NCI-H187 (cell line): ENCODE results near the gene FAM83G.
"Not testable (repeated sequence)": the region's sequence is repeated elsewhere in the genome, so short reads cannot be mapped to it uniquely, and the experiment has no call there.

ENCODE experiments used
- DNase-seq, 2 experiments: peaks; one replicate each; lab custom pipeline; 2025; lab: John Stamatoyannopoulos, UW

Gene FAM83G

GRCh38 chr17:18967916-18968315 lies 36.6 kb downstream of the FAM83G start:
- DNase-seq: no peak

- DNase-seq: no peak
Observed at GRCh38 chr17:18966831-18967624, 37.5 kb downstream of the FAM83G start.

- DNase-seq: no peak
Observed at GRCh38 chr17:18965530-18966236, 38.9 kb downstream of the FAM83G start.

DNA sequence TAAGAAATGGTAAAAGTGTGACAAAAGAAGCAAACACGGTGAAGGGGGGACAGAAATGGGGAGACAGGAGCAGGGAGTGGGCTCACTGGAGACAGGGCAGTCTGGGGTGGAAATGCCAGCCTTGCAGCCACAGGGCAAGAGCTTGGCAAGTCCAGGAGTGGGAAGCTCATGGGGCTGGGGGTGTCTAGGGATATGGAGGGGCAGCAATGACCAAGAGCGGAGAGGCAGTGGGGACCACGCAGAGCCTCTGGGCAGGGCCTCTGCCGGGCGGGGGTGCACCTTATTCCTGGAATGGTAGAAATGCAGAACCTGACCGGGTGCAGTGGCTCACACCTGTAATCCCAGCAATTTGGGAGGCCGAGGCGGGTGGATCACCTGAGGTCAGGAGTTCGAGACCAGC lies 40.0 kb downstream of the FAM83G start:
- DNase-seq: no peak

GRCh38 chr17:18964018-18964351 lies 40.6 kb downstream of the FAM83G start:
- DNase-seq: no peak

DNA sequence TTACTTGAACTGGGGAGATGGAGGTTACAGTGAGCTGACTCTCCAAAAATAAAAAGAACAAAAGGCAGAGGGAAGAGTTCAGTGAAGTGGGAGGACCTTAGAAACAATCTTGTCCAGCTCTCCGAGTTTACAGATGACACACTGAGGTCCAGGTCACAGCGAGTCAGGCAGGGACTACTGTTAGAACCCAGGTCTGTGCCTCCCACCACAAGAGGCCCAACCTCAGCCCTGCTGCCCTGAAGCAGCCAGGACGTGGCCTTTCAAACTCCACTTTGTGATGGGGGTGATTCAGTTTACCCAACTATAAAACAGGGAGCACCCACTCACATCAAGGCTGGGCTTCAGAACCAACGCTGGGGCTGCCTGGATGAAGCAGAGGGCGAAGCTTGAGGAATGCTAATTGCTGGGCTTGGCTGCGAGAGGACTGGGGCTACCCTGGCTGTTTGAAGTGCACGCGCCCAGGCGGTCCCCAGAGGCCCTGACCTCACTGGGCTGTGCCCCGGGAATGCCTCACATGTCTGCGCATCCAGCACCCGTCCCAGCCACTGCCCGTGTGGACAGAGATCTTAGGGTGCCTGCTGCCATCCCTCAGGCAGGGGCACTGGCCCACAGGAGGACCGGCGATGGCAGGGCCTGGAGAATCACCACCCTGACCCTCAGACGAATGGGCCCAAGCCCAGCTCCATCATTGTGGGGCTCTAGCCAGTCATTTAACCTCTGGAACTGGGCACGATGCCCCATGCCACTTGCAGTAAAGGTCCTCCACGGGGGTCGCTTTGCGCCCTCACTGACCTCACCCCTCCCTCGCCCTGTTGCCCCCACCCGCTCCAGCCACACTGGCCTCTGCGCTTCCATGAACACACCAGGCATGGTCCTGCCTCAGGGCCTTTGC lies 41.2 kb downstream of the FAM83G start:
- no peak for DNase-seq

- DNase-seq: no peak
Observed at GRCh38 chr17:18962494-18962815, 42.1 kb downstream of the FAM83G start.

- DNase-seq: no peak
Observed at GRCh38 chr17:18961634-18962493, 42.7 kb downstream of the FAM83G start.

GRCh38 chr17:18960803-18961511 lies 43.6 kb downstream of the FAM83G start:
- peak in 1 of 2 experiments; percentile 9 for DNase-seq

DNA sequence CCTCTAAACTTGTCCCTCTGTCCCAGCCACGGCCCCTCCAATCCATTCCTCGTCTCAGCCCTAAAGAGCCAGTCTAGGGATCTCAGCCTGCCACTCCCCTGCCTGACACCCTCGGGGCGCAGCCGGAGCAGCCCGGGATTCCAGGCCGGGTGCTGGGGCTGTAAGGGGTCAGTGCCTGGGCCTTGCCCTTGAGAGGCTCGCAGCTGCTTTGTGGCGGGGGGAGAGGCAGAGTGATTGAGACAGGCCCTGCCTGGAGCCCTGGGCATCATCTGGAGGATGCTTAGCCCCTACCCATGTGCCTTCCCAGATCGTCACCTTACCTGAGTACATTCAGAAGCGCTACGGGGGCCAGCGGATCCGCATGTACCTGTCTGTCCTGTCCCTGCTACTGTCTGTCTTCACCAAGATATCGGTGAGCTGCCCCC lies 44.3 kb downstream of the FAM83G start:
- DNase-seq: no peak

DNA sequence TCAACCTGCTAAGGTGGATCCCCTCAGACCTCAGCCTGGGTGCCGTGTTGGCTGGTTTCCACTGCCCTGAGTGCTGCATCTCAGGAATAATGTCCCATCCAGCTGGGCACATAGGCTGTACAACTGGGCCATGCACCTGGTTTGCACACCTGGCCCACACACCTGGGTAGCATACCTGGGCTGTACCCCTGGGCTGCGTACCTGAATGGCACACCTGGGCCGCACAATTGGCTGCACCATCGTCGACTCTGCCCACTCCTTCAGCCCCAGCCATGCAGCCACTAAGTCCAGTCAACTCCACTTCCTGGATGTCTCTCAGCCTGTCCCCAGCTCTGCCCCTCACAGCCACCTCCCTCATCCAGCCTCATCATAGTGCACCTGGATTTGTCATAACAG lies 44.7 kb downstream of the FAM83G start:
- DNase-seq: no peak

GRCh38 chr17:18959071-18959844 lies 45.3 kb downstream of the FAM83G start:
- no peak for DNase-seq

DNA sequence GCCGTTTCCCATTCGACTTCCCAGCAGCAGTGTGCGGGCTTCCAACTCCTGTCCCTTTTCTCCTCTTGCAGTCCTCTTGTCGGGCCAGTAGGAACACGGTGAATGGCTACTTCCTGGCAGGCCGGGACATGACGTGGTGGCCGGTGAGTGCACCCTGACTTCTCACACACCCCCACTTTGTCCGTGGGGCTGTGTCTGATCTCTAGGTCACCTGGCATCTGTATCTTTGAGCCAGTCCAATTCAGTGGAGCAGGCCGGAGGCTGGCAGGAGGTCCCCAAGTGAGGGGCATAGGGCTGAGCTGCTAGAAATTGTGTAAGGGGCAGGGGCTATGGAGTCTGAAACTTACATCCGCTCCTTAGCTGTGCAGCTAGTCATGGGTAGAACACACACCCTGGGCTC lies 46.0 kb downstream of the FAM83G start:
- no peak for DNase-seq

GRCh38 chr17:18957831-18958230 lies 46.7 kb downstream of the FAM83G start:
- no peak for DNase-seq

- DNase-seq: no peak
Observed at GRCh38 chr17:18956581-18956980, 48.0 kb downstream of the FAM83G start.

- not testable (repeated sequence) for DNase-seq
Observed at GRCh38 chr17:18956021-18956420, 48.5 kb downstream of the FAM83G start.

- DNase-seq: no peak
Observed at GRCh38 chr17:18955009-18955408, 49.6 kb downstream of the FAM83G start.

- no peak for DNase-seq
Observed at GRCh38 chr17:18954321-18954720, 50.2 kb downstream of the FAM83G start.

- no peak for DNase-seq
Observed at GRCh38 chr17:18953231-18953728, 51.3 kb downstream of the FAM83G start.
